ENCODE results near the gene NEK7. TPM values are rescaled to one million over a fixed set of nuclear protein-coding genes. Genes with fewer than 3 reads are reported as not detected.

NEK7 gene
- total and polyA plus RNA-seq, 2 donors (not counting 1 experiment from before 2014, with no cell fraction given) = 8.1 to 75.4 TPM

DNA sequence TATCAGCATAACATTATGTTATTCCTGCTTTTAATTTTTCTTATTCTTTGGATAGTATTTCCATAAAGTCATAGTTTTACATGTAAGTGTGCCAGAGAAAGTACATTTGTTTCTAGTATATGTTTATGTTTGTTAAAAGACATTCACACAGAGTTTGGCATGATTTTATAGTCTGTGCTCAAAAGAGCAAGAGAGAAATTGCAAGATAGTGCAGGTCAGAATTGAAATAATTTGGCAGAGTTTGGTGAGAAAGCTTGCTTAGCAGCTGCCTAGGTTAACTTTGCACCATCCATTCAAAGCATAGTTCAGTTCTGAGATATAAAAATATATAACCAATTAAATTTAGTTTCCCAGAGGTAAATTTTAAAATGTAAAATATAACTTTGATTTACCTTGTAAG lies 17.0 kb downstream of the NEK7 start:
- H3K9me3 ChIP-seq (ENCODE audit: control extremely low read depth in 1 of 3, control insufficient read depth in 2 of 3, insufficient read depth in 1 of 3, low read length in 2 of 3) = no peaks in the 10 kb centered on the region
- POLR2A ChIA-PET = no interaction called here
- peak overlapping the region; percentile 61 for H3K27ac Mint-ChIP-seq
- H3K27me3 Mint-ChIP-seq = no peaks in the 10 kb centered on the region
- intact Hi-C loops (cut with micrococcal nuclease) = loop anchor here (1.0 to 5.0 kb wide), 3 partner anchors 13 to 33 kb away; no protein-coding TSS in a partner anchor
- H3K9ac ChIP-seq (ENCODE audit: low read length) = no peak overlapping the region
- peak overlapping the region in 1 of 2 donors; percentile 62 for H3K27ac ChIP-seq (ENCODE audit: low read length in 2 of 2)
- H3K4me1 Mint-ChIP-seq = peaks cover 78% of the 10 kb centered on the region
- TF ChIP-seq EZH2 (IDR thresholded peaks at IDR 0.05; ENCODE audit: borderline replicate concordance, insufficient read depth, low read depth, low read length, poor library complexity, severe bottlenecking) (no peak), CTCF (IDR thresholded peaks at IDR 0.05) (no peak)
- H3K4me1 ChIP-seq (ENCODE audit: control insufficient read depth in 2 of 2, insufficient read depth in 2 of 2, low read length in 2 of 2) = peaks cover 29 to 47% of the 10 kb centered on the region in 2 donors
- H3K4me3 Mint-ChIP-seq = peak overlapping the region; percentile 71
- no peak overlapping the region for H2AFZ ChIP-seq (ENCODE audit: insufficient read depth, low read depth, low read length, poor library complexity, severe bottlenecking)
- H3K9me3 Mint-ChIP-seq (ENCODE audit: insufficient read depth) = no peaks in the 10 kb centered on the region
- H4K20me1 ChIP-seq (ENCODE audit: control insufficient read depth, insufficient read depth, low read length, poor library complexity, severe bottlenecking) = peaks cover 40% of the 10 kb centered on the region
- no peaks in the 10 kb centered on the region for H3K27me3 ChIP-seq (replicated peaks in 1 of 4; ENCODE audit: control extremely low read depth in 1 of 4, control insufficient read depth in 3 of 4, insufficient read depth in 4 of 4, low read length in 3 of 4)
- DNase-seq (no peak), ATAC-seq (ENCODE audit: low read depth) (peak; percentile 9)
- peak overlapping the region; percentile 47 for H3K4me2 ChIP-seq (replicated peaks; ENCODE audit: low read depth, low read length, poor library complexity, severe bottlenecking)
- no peaks in the 10 kb centered on the region for H3K36me3 ChIP-seq (replicated peaks in 1 of 2; ENCODE audit: control extremely low read depth in 1 of 2, control insufficient read depth in 1 of 2, extremely low read depth in 1 of 2, insufficient read depth in 2 of 2, low read length in 1 of 2)
- H3K79me2 ChIP-seq (ENCODE audit: control insufficient read depth, insufficient read depth, low read length) = peaks cover 97% of the 10 kb centered on the region
- no peak overlapping the region for H3K4me3 ChIP-seq (ENCODE audit: control extremely low read depth in 1 of 5, extremely low read depth in 1 of 5, insufficient read depth in 1 of 5, low read depth in 2 of 5, low read length in 4 of 5)
- CTCF ChIA-PET = interaction anchor here (0.6 to 1.3 kb wide), 3 partner anchors 18 to 505 kb away, joined by 3 to 4 read pairs (median 3); partner anchors contain the start of gene NEK7

GRCh38 chr1:198174297-198174696 lies 17.5 kb downstream of the NEK7 start:
- intact Hi-C loops (cut with micrococcal nuclease) = loop anchor here (1.0 to 5.0 kb wide), 2 partner anchors 16 to 33 kb away; no protein-coding TSS in a partner anchor
- no CpG with 5 or more reads among the region's 5 CpGs for WGBS (ENCODE audit: insufficient coverage)
- peak; percentile 66 for DNase-seq
- H3K4me2 ChIP-seq (replicated peaks; ENCODE audit: low read depth, low read length, poor library complexity, severe bottlenecking) = peak overlapping the region; percentile 47
- H3K9me3 Mint-ChIP-seq (ENCODE audit: insufficient read depth) = no peaks in the 10 kb centered on the region
- ATAC-seq (ENCODE audit: low read depth) = peak; percentile 83
- peaks cover 97% of the 10 kb centered on the region for H3K79me2 ChIP-seq (ENCODE audit: control insufficient read depth, insufficient read depth, low read length)
- no peaks in the 10 kb centered on the region for H3K27me3 ChIP-seq (replicated peaks in 1 of 4; ENCODE audit: control extremely low read depth in 1 of 4, control insufficient read depth in 3 of 4, insufficient read depth in 4 of 4, low read length in 3 of 4)
- H3K4me1 ChIP-seq (ENCODE audit: control insufficient read depth in 2 of 2, insufficient read depth in 2 of 2, low read length in 2 of 2) = peaks cover 29 to 49% of the 10 kb centered on the region in 2 donors
- peak overlapping the region; percentile 71 for H3K4me3 Mint-ChIP-seq
- no peak overlapping the region for H2AFZ ChIP-seq (ENCODE audit: insufficient read depth, low read depth, low read length, poor library complexity, severe bottlenecking)
- H3K4me1 Mint-ChIP-seq = peaks cover 77% of the 10 kb centered on the region
- H3K36me3 ChIP-seq (replicated peaks in 1 of 2; ENCODE audit: control extremely low read depth in 1 of 2, control insufficient read depth in 1 of 2, extremely low read depth in 1 of 2, insufficient read depth in 2 of 2, low read length in 1 of 2) = no peaks in the 10 kb centered on the region
- ChIA-PET POLR2A (no interaction called here), CTCF (interaction anchor here (0.6 to 1.5 kb wide), 3 partner anchors 86 to 505 kb away, joined by 3 read pairs; no protein-coding TSS in a partner anchor)
- peak overlapping the region; percentile 70 for H3K27ac Mint-ChIP-seq
- no peaks in the 10 kb centered on the region for H3K27me3 Mint-ChIP-seq
- H4K20me1 ChIP-seq (ENCODE audit: control insufficient read depth, insufficient read depth, low read length, poor library complexity, severe bottlenecking) = peaks cover 38% of the 10 kb centered on the region
- H3K27ac ChIP-seq (ENCODE audit: low read length in 2 of 2) = peak overlapping the region; percentile 39 to 68
- TF ChIP-seq CTCF (IDR thresholded peaks at IDR 0.05) (no peak), EZH2 (IDR thresholded peaks at IDR 0.05; ENCODE audit: borderline replicate concordance, insufficient read depth, low read depth, low read length, poor library complexity, severe bottlenecking) (no peak)
- peak overlapping the region; percentile 17 for H3K9ac ChIP-seq (ENCODE audit: low read length)
- no peaks in the 10 kb centered on the region for H3K9me3 ChIP-seq (ENCODE audit: control extremely low read depth in 1 of 3, control insufficient read depth in 2 of 3, insufficient read depth in 1 of 3, low read length in 2 of 3)
- H3K4me3 ChIP-seq (ENCODE audit: control extremely low read depth in 1 of 5, extremely low read depth in 1 of 5, insufficient read depth in 1 of 5, low read depth in 2 of 5, low read length in 4 of 5) = no peak overlapping the region

Measured in B cell (primary cell).